Measurements from ENCODE around the gene EYS. TPM values are rescaled to one million over a fixed set of nuclear protein-coding genes. Genes with fewer than 3 reads are reported as not detected.
"Not testable (repeated sequence)": the region's sequence is repeated elsewhere in the genome, so short reads cannot be mapped to it uniquely, and the experiment has no call there.

The EYS gene
- total RNA-seq, 1 experiment from 2014 or later: not detected

GRCh38 chr6:63945987-63946386 lies 1761.0 kb downstream of the EYS start:
- no peak overlapping the region for H3K27ac ChIP-seq
- no peaks in the 10 kb centered on the region for H3K36me3 ChIP-seq
- H3K9me3 ChIP-seq (replicated peaks): no peaks in the 10 kb centered on the region
- H3K4me1 ChIP-seq: no peaks in the 10 kb centered on the region
- no peak for DNase-seq
- H3K27me3 ChIP-seq: no peaks in the 10 kb centered on the region
- no peak overlapping the region for H3K4me3 ChIP-seq

- Histone ChIP-seq H3K27me3 (no peaks in the 10 kb centered on the region), H3K36me3 (no peaks in the 10 kb centered on the region), H3K27ac (no peak overlapping the region), H3K4me1 (no peaks in the 10 kb centered on the region), H3K4me3 (no peak overlapping the region), H3K9me3 (replicated peaks) (no peaks in the 10 kb centered on the region)
- no peak for DNase-seq
Observed at GRCh38 chr6:63943826-63944225, 1763.2 kb downstream of the EYS start.

DNA sequence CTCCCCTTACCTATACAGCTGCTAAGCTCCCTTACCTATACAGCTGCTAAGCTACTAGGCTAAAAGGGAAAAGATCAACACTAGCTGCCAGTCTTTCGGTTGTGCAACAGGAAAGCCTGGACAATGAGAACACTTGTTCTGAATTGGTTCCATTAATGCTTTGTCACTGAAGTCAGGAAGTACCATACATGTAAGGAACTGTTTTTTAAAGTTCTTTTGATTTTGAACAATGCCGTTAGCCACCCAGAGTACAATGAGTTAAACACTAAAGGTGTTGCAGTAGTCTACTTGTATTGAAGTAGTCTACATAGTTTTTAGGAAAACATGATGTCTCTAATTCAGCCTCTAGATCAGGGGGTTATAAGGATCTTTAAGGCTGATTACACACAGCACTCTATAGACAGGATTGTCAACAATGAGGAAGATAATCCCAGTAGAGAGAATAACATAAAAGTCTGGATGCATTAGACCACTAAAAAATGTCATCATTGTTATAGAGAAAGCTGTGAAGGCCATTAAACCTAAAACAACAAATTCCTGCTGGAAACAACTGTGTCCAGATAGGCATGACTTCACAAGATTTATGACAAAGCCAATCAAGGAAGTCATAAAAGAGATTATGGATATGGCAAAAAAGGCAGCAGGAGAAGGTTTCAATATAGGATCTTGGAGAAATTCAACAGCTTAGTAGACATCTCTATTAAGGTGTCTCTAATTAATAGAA lies 1765.1 kb downstream of the EYS start:
- no peaks in the 10 kb centered on the region for H3K27me3 ChIP-seq
- DNase-seq: no peak
- no peak overlapping the region for H3K4me3 ChIP-seq
- no peaks in the 10 kb centered on the region for H3K4me1 ChIP-seq
- H3K9me3 ChIP-seq (replicated peaks): no peaks in the 10 kb centered on the region
- no peak overlapping the region for H3K27ac ChIP-seq
- H3K36me3 ChIP-seq: no peaks in the 10 kb centered on the region

DNA sequence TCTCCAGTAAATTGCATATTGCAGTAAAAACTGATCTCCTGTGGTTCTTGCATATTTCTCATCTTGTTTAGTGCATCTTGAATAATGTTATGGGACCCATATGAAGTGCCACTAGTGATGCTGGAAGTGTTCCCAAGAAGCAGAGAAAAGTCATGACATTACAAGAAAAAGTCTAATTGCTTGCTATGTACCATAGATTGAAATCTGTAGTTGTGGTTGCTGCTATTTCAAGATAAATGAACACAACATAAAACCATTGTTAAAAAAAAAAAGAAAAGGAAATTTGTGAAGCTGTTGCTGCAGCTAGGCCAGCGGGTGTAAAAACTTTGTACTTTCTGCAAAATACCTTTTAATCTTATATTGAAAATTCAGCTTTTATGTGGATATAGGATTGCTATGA lies 1767.0 kb downstream of the EYS start:
- Histone ChIP-seq H3K9me3 (replicated peaks) (no peaks in the 10 kb centered on the region), H3K4me3 (no peak overlapping the region), H3K36me3 (no peaks in the 10 kb centered on the region), H3K27me3 (no peaks in the 10 kb centered on the region), H3K4me1 (no peaks in the 10 kb centered on the region), H3K27ac (no peak overlapping the region)
- no peak for DNase-seq

- no peak for DNase-seq
- Histone ChIP-seq H3K27me3 (no peaks in the 10 kb centered on the region; the same call in 1 of the 2 replicates), H3K9me3 (replicated peaks) (no peaks in the 10 kb centered on the region), H3K4me1 (no peaks in the 10 kb centered on the region), H3K27ac (no peak overlapping the region), H3K36me3 (no peaks in the 10 kb centered on the region), H3K4me3 (no peak overlapping the region)
Observed at GRCh38 chr6:63936399-63936798, 1770.6 kb downstream of the EYS start.

DNA sequence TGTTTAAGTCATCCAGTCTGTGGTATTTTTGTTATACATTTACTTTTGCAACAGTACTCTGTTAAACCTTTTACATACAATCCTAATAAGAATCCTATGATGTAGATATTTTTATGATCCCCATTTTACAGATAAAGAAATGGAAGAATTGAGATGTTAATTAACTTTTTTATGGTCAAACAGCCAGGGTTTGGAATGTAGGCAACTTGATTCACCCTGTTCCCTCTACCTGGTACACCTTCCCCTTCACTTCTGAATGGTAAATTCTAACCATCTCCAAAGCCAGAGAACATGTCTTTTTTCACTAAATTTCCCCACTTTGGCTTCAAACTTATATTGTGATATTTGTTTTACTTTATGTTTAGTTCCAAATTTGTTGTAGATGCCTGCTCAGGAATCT lies 1771.3 kb downstream of the EYS start:
- Histone ChIP-seq H3K36me3 (no peaks in the 10 kb centered on the region), H3K4me3 (no peak overlapping the region), H3K4me1 (no peaks in the 10 kb centered on the region), H3K27me3 (no peaks in the 10 kb centered on the region; the same call in 1 of the 2 replicates), H3K9me3 (replicated peaks) (no peaks in the 10 kb centered on the region), H3K27ac (no peak overlapping the region)
- DNase-seq: no peak

- DNase-seq; H3K27me3 ChIP-seq; H3K9me3 ChIP-seq (replicated peaks); H3K4me1 ChIP-seq; H3K4me3 ChIP-seq; H3K27ac ChIP-seq; H3K36me3 ChIP-seq: not testable (repeated sequence)
Observed at GRCh38 chr6:63933948-63934347, 1773.1 kb downstream of the EYS start.

GRCh38 chr6:63930848-63931247 lies 1776.2 kb downstream of the EYS start:
- no peaks in the 10 kb centered on the region for H3K9me3 ChIP-seq (replicated peaks)
- DNase-seq: no peak
- H3K27ac ChIP-seq: no peak overlapping the region
- no peaks in the 10 kb centered on the region for H3K36me3 ChIP-seq
- H3K4me3 ChIP-seq: no peak overlapping the region
- H3K27me3 ChIP-seq: no peaks in the 10 kb centered on the region; the same call in 1 of the 2 replicates
- no peaks in the 10 kb centered on the region for H3K4me1 ChIP-seq

DNA sequence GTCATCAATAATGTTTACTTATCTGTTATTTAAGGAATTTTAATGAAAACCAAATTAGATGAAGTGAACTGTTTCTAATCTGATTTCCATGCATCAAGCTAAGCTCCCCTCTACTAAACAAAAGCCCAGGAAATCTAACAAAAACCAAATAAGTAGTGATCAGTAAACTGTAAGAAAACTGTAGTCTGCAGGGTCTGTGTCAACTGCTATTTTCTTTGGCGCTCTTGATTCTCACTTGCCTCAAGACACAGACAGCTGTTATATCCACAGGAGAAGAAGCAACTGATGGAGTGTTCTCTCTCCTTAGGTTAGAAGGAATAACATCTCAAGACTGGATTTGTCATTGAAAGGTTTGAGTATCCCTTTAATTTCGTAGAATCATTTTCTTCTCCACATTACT lies 1777.9 kb downstream of the EYS start:
- H3K36me3 ChIP-seq: no peaks in the 10 kb centered on the region
- no peak overlapping the region for H3K4me3 ChIP-seq
- H3K9me3 ChIP-seq (replicated peaks): no peaks in the 10 kb centered on the region
- no peak overlapping the region for H3K27ac ChIP-seq
- no peak for DNase-seq
- no peaks in the 10 kb centered on the region; the same call in 1 of the 2 replicates for H3K27me3 ChIP-seq
- no peaks in the 10 kb centered on the region for H3K4me1 ChIP-seq

DNA sequence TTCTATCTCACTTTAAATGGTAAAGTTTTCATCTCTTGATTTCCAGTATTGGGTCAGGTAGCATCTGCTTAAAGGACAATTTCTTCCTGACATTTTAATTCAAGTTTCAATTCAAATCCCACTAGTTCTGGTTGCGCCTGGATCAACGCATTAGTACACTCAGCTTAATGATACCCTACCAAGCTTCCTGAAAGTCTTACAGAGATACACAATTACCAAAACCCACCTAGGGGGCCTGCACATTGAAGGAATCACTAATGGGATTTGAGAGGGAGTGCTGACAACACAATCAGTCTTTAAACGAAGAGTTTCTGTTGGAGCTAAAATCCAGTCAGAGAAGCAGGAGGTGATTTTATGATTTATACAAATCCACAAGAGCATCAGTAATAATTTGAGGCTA lies 1778.4 kb downstream of the EYS start:
- Histone ChIP-seq H3K36me3 (no peaks in the 10 kb centered on the region), H3K4me1 (no peaks in the 10 kb centered on the region), H3K27me3 (no peaks in the 10 kb centered on the region; the same call in 1 of the 2 replicates), H3K9me3 (replicated peaks) (no peaks in the 10 kb centered on the region), H3K27ac (no peak overlapping the region), H3K4me3 (no peak overlapping the region)
- DNase-seq: no peak

- no peaks in the 10 kb centered on the region for H3K9me3 ChIP-seq (replicated peaks)
Observed at GRCh38 chr6:63926950-63927927, 1779.8 kb downstream of the EYS start.

DNA sequence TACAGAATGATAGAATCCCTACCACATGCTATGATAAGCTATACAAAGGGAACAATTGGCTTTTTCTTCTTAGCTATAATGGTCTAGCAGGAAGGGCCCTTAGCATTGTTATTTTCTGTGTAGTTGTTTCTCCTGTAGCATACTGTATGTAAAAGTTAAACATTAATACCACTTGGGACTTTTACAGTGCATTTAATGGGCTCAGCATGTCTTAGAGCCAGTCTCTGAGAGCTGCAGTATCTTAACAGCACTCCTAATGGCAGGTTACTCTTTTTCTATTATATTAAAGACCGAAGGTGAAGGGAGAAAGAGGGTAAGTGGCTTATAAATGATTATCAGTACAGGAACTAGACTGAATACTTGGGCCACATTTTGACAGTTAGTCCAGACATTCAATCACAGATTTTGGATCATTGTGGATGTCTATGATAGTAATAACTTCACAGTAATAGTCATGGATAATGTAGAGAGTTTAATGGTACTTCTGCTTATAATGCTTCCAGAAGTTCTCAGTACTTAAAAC lies 1780.7 kb downstream of the EYS start:
- Histone ChIP-seq H3K4me3 (no peak overlapping the region), H3K27ac (no peak overlapping the region), H3K36me3 (no peaks in the 10 kb centered on the region), H3K27me3 (no peaks in the 10 kb centered on the region), H3K4me1 (no peaks in the 10 kb centered on the region), H3K9me3 (replicated peaks) (no peaks in the 10 kb centered on the region)
- no peak for DNase-seq

More at GRCh38 chr6:63926950-63927927, 1779.8 kb downstream of the EYS start:
- H3K4me1 ChIP-seq: no peaks in the 10 kb centered on the region
- DNase-seq: no peak
- H3K36me3 ChIP-seq: no peaks in the 10 kb centered on the region
- H3K4me3 ChIP-seq: no peak overlapping the region
- H3K27ac ChIP-seq: no peak overlapping the region
- no peaks in the 10 kb centered on the region; the same call in 1 of the 2 replicates for H3K27me3 ChIP-seq

DNA sequence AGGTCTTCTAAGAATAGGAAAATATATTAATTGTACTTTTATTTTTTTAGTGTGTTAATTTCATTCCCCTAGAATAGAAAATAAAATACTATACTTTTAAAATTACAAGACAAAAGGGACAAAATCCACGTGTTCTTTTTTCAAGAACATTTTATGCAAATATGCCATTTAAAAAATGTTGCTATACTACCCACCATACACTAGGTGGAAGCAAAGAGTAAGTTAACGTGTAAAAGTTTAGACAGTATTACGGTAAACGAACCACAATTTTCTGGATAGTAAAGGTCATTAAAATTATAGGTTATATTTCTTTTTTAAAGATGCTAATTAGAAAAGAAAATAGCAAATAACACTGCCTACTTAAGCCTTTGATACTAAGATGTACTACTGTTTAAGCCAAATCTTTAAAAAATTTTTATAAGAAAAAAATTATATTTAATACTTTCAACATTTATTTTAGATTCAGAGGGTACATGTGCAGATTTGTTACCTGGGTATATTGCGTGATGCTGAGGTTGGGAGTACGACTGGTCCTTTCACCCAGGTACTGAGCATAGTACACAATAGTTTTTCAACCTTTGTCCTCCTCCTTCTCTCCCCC lies 1783.8 kb downstream of the EYS start:
- Histone ChIP-seq H3K36me3 (no peaks in the 10 kb centered on the region), H3K4me3 (no peak overlapping the region), H3K27me3 (0 out of 2 replicates have a peak, but pooled peaks cover 5% of the 10 kb centered on the region), H3K9me3 (replicated peaks) (no peaks in the 10 kb centered on the region), H3K4me1 (no peaks in the 10 kb centered on the region), H3K27ac (no peak overlapping the region)
- peak in 1 of 2 experiments; percentile 50 for DNase-seq

- Histone ChIP-seq H3K4me3 (no peak overlapping the region), H3K27me3 (0 out of 2 replicates have a peak, but pooled peaks cover 5% of the 10 kb centered on the region), H3K9me3 (replicated peaks) (no peaks in the 10 kb centered on the region), H3K36me3 (no peaks in the 10 kb centered on the region), H3K4me1 (no peaks in the 10 kb centered on the region), H3K27ac (no peak overlapping the region)
- DNase-seq: no peak
Observed at GRCh38 chr6:63919556-63920110, 1787.4 kb downstream of the EYS start.

Data from SJCRH30 (cell line).